Liver (tissue), 9 donors: ENCODE results near the gene CGNL1. TPM values are rescaled to one million over a fixed set of nuclear protein-coding genes. Genes with fewer than 3 reads are reported as not detected.
A peak's percentile ranks its signal among the peaks of the same experiment; 100 is the strongest.

Source experiments
- DNase-seq: peaks from one replicate; pipeline ENCODE4 v3.0.0-alpha.2; 2017; ENCODE audit warnings: low spot score
- H3K27ac ChIP-seq, 2 donors: one replicate each; pipeline ENCODE4 v1.7.0; 2013; ENCODE audit warnings: inconsistent platforms in 2 of 2, low read length in 2 of 2, control low read depth in 1 of 2, low read depth in 1 of 2, mild to moderate bottlenecking in 1 of 2
- H3K27me3 ChIP-seq, 4 donors: one replicate each; pipeline versions ENCODE4 v1.6.1 to v1.7.0; 2013; ENCODE audit warnings: low read length in 3 of 4, inconsistent platforms in 1 of 4, mild to moderate bottlenecking in 1 of 4, moderate library complexity in 1 of 4; ENCODE audit not compliant: control insufficient read depth in 4 of 4, insufficient read depth in 4 of 4
- H3K36me3 ChIP-seq, 4 donors: one replicate each; pipeline versions ENCODE4 v1.6.1 to v1.7.0; 2013; ENCODE audit warnings: low read length in 3 of 4, mild to moderate bottlenecking in 3 of 4, low read depth in 1 of 4, moderate library complexity in 1 of 4; ENCODE audit not compliant: control insufficient read depth in 4 of 4, insufficient read depth in 3 of 4
- H3K4me1 ChIP-seq, 4 donors: one replicate each; pipeline versions ENCODE4 v1.6.1 to v1.7.0; 2013; ENCODE audit warnings: low read length in 3 of 4, mild to moderate bottlenecking in 3 of 4, moderate library complexity in 1 of 4; ENCODE audit not compliant: control insufficient read depth in 4 of 4, insufficient read depth in 4 of 4
- H3K4me3 ChIP-seq, 3 donors: one replicate each; pipeline versions ENCODE4 v1.6.1 to v1.7.0; 2013; ENCODE audit warnings: low read length in 3 of 3, control low read depth in 1 of 3, low read depth in 1 of 3, mild to moderate bottlenecking in 1 of 3
- H3K9ac ChIP-seq, 2 donors: one replicate each; pipeline ENCODE4 v1.7.0; 2013; ENCODE audit warnings: low read length in 2 of 2, mild to moderate bottlenecking in 2 of 2, moderate library complexity in 2 of 2, control low read depth in 1 of 2, low read depth in 1 of 2
- H3K9me3 ChIP-seq, 4 donors: one replicate each; pipeline versions ENCODE4 v1.6.1 to v1.7.0; 2013; ENCODE audit warnings: low read length in 3 of 4; ENCODE audit not compliant: control insufficient read depth in 4 of 4
- EGR1 ChIP-seq, 2 donors: IDR thresholded peaks; 2 replicates each; pipeline ENCODE4 v1.6.1; 2016 to 2018; ENCODE audit warnings: antibody characterized with exemption in 2 of 2, low read depth in 2 of 2
- FOXA1 ChIP-seq: IDR thresholded peaks from 2 replicates; pipeline ENCODE4 v1.6.1; 2016; ENCODE audit warnings: antibody characterized with exemption
- FOXA2 ChIP-seq: IDR thresholded peaks from 2 replicates; pipeline ENCODE4 v1.6.1; 2016; ENCODE audit warnings: antibody characterized with exemption
- GABPA ChIP-seq, 2 donors: IDR thresholded peaks in 1 of 2; conservative IDR thresholded peaks in 1 of 2; 2 replicates each; pipeline ENCODE4 v1.6.1; 2016; ENCODE audit warnings: antibody characterized with exemption in 2 of 2, mild to moderate bottlenecking in 1 of 2, moderate library complexity in 1 of 2
- HNF4A ChIP-seq, 2 donors: conservative IDR thresholded peaks; 2 replicates each; pipeline ENCODE4 v1.6.1; 2016; ENCODE audit warnings: antibody characterized with exemption in 2 of 2, mild to moderate bottlenecking in 2 of 2
- HNF4G ChIP-seq: IDR thresholded peaks from 2 replicates; pipeline ENCODE4 v1.6.1; 2016; ENCODE audit warnings: antibody characterized with exemption
- JUND ChIP-seq, 2 donors: IDR thresholded peaks; 2 replicates each; pipeline ENCODE4 v1.6.1; 2016; ENCODE audit warnings: antibody characterized with exemption in 2 of 2
- NR2F2 ChIP-seq: IDR thresholded peaks from 2 replicates; pipeline ENCODE4 v1.6.1; 2016; ENCODE audit warnings: antibody characterized with exemption
- RAD21 ChIP-seq, 2 donors: IDR thresholded peaks; 2 replicates each; pipeline ENCODE4 v1.6.1; 2016; ENCODE audit warnings: antibody characterized with exemption in 2 of 2, mild to moderate bottlenecking in 2 of 2
- RXRA ChIP-seq, 2 donors: IDR thresholded peaks; 2 replicates each; pipeline ENCODE4 v1.6.1; 2017 to 2018; ENCODE audit warnings: antibody characterized with exemption in 2 of 2, mild to moderate bottlenecking in 1 of 2
- SP1 ChIP-seq: IDR thresholded peaks from 2 replicates; pipeline ENCODE4 v1.6.1; 2018; ENCODE audit warnings: antibody characterized with exemption, mild to moderate bottlenecking
- YY1 ChIP-seq: IDR thresholded peaks from 2 replicates; pipeline ENCODE4 v1.6.1; 2016; ENCODE audit warnings: antibody characterized with exemption, mild to moderate bottlenecking
- WGBS: extraction: QIAGEN DNeasy Blood & Tissue Kit; methylation state at CpG from one replicate; pipeline ENCODE4 v1.1.7; 2013; 5-methylcytosine and 5-hydroxymethylcytosine counted together
- polyA plus RNA-seq, 2 donors: library from polyadenylated mRNA; stranded (reverse) in 1 of 2; unstranded in 1 of 2; fragments of 200-250 nt in 1 of 2; fragments of >200 nt in 1 of 2; fragmentation: Nextera tagmentation in 1 of 2; extraction: Ambion mirVana in 1 of 2; gene quantifications; one replicate each; pipeline versions ENCODE4 v1.2.1 to v1.2.3, GENCODE V29; 2013 to 2015
- total RNA-seq, 2 donors: library from RNA; depleted of rRNA; stranded (reverse); fragments of >200 nt; gene quantifications; one replicate each; pipeline ENCODE4 v1.2.3, GENCODE V29; 2014
- TF ChIP-seq, protein P1 (sequence below): IDR thresholded peaks from 2 replicates; pipeline ENCODE4 v1.6.1; 2016; ENCODE audit warnings: antibody characterized with exemption
- TF ChIP-seq, protein P2 (sequence below): IDR thresholded peaks from 2 replicates; pipeline ENCODE4 v1.6.1; 2016; ENCODE audit warnings: antibody characterized with exemption
- TF ChIP-seq, protein P3 (sequence below): fragments of 150-350 bp; IDR thresholded peaks from 2 replicates; pipeline ENCODE4 v1.5.1; 2017; ENCODE audit warnings: improper control_type of control experiment, low read depth, low read length; ENCODE audit not compliant: missing input control
- TF ChIP-seq, protein P4 (sequence below): IDR thresholded peaks from 2 replicates; pipeline ENCODE4 v1.6.1; 2016; ENCODE audit warnings: antibody characterized with exemption, mild to moderate bottlenecking
- TF ChIP-seq, protein P5 (sequence below): IDR thresholded peaks from 2 replicates; pipeline ENCODE4 v1.6.1; 2016; ENCODE audit warnings: antibody characterized with exemption
- donor health status: healthy.
- donor health status: healthy.
- donor health status: healthy.
- donor health status: healthy.
- donor health status: healthy.

Gene CGNL1
- total and polyA plus RNA-seq, 4 donors, result 12.0 to 31.9 (median 16.1) TPM

DNA sequence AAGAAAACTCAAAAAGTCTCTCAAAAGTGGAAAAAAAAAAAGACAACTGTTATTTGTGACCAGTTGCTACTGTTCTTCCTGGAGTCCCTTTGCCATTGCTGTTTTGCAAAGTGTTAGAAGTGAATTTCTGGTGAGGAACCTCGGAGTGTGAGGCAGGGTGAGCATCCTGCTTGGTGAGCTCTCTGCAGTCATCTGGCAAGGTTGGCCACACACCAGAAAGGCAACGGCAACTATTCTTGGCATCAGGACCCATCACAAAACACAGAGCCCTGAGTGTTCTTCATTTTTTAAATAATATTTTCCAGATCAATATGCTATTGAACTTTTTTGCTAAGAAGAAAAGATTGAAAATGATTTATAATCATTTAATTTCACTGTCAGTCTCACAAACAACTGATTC lies 60.7 kb downstream of the CGNL1 start (continued):
- TF ChIP-seq FOXA2 (no peak), RAD21 (IDR thresholded peaks at IDR 0.05) (no peak), HNF4A (conservative IDR thresholded peaks at IDR 0.05) (no peak), HNF4G (no peak)

DNA sequence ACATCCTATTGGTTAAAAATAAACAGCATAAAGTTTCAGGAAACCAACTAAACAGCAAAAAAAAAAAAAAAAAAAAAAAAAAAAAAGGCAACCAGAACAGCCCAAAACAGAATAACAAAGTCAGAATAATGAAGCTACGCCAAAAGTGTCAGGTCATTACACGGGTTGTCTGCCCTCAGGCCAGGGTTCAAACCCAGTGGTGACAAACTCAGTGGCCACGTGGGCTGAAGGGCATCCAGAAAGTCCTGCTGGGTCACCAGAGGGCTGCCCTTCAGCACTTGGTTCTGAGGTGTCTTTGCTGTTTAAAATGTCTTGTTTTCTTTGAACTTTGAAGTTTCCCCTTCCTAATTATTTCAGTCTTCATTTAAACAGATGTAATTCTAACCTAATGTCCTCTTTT lies 61.3 kb downstream of the CGNL1 start:
- Histone ChIP-seq H3K9ac (peak overlapping the region in 1 of 2 donors; percentile 11), H3K4me1 (peaks cover 7 to 47% (median 24%) of the 10 kb centered on the region in 4 donors), H3K27me3 (no peaks in the 10 kb centered on the region), H3K36me3 (peaks cover 0 to 12% (median 3%) of the 10 kb centered on the region in 4 donors), H3K4me3 (no peak overlapping the region), H3K27ac (peak overlapping the region; percentile 77 to 93), H3K9me3 (no peaks in the 10 kb centered on the region)
- peak; percentile 87 to 96 for TF ChIP-seq RXRA (IDR thresholded peaks at IDR 0.05)
- no peak for TF ChIP-seq NR2F2
- TF ChIP-seq HNF4G, result peak; percentile 85
- TF ChIP-seq, protein P1, sequence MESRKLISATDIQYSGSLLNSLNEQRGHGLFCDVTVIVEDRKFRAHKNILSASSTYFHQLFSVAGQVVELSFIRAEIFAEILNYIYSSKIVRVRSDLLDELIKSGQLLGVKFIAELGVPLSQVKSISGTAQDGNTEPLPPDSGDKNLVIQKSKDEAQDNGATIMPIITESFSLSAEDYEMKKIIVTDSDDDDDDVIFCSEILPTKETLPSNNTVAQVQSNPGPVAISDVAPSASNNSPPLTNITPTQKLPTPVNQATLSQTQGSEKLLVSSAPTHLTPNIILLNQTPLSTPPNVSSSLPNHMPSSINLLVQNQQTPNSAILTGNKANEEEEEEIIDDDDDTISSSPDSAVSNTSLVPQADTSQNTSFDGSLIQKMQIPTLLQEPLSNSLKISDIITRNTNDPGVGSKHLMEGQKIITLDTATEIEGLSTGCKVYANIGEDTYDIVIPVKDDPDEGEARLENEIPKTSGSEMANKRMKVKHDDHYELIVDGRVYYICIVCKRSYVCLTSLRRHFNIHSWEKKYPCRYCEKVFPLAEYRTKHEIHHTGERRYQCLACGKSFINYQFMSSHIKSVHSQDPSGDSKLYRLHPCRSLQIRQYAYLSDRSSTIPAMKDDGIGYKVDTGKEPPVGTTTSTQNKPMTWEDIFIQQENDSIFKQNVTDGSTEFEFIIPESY, result peak; percentile 81
- TF ChIP-seq, protein P2, sequence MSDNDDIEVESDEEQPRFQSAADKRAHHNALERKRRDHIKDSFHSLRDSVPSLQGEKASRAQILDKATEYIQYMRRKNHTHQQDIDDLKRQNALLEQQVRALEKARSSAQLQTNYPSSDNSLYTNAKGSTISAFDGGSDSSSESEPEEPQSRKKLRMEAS, result peak; percentile 71
- TF ChIP-seq, protein P3, sequence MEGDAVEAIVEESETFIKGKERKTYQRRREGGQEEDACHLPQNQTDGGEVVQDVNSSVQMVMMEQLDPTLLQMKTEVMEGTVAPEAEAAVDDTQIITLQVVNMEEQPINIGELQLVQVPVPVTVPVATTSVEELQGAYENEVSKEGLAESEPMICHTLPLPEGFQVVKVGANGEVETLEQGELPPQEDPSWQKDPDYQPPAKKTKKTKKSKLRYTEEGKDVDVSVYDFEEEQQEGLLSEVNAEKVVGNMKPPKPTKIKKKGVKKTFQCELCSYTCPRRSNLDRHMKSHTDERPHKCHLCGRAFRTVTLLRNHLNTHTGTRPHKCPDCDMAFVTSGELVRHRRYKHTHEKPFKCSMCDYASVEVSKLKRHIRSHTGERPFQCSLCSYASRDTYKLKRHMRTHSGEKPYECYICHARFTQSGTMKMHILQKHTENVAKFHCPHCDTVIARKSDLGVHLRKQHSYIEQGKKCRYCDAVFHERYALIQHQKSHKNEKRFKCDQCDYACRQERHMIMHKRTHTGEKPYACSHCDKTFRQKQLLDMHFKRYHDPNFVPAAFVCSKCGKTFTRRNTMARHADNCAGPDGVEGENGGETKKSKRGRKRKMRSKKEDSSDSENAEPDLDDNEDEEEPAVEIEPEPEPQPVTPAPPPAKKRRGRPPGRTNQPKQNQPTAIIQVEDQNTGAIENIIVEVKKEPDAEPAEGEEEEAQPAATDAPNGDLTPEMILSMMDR, result no peak
- TF ChIP-seq HNF4A (conservative IDR thresholded peaks at IDR 0.05), result peak; percentile 96 to 99
- TF ChIP-seq GABPA (IDR thresholded peaks at IDR 0.05 in 1 of 2, conservative IDR thresholded peaks at IDR 0.05 in 1 of 2), result no peak
- TF ChIP-seq FOXA2, result peak; percentile 52
- TF ChIP-seq YY1, result peak; percentile 59
- TF ChIP-seq JUND (IDR thresholded peaks at IDR 0.05), result peak in 1 of 2 donors; percentile 78
- no peak for TF ChIP-seq FOXA1
- TF ChIP-seq EGR1 (IDR thresholded peaks at IDR 0.05; ENCODE audit: low read depth in 2 of 2), result no peak
- peak; percentile 30 for TF ChIP-seq SP1
- TF ChIP-seq, protein P4, sequence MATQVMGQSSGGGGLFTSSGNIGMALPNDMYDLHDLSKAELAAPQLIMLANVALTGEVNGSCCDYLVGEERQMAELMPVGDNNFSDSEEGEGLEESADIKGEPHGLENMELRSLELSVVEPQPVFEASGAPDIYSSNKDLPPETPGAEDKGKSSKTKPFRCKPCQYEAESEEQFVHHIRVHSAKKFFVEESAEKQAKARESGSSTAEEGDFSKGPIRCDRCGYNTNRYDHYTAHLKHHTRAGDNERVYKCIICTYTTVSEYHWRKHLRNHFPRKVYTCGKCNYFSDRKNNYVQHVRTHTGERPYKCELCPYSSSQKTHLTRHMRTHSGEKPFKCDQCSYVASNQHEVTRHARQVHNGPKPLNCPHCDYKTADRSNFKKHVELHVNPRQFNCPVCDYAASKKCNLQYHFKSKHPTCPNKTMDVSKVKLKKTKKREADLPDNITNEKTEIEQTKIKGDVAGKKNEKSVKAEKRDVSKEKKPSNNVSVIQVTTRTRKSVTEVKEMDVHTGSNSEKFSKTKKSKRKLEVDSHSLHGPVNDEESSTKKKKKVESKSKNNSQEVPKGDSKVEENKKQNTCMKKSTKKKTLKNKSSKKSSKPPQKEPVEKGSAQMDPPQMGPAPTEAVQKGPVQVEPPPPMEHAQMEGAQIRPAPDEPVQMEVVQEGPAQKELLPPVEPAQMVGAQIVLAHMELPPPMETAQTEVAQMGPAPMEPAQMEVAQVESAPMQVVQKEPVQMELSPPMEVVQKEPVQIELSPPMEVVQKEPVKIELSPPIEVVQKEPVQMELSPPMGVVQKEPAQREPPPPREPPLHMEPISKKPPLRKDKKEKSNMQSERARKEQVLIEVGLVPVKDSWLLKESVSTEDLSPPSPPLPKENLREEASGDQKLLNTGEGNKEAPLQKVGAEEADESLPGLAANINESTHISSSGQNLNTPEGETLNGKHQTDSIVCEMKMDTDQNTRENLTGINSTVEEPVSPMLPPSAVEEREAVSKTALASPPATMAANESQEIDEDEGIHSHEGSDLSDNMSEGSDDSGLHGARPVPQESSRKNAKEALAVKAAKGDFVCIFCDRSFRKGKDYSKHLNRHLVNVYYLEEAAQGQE, result peak; percentile 56
- peak; percentile 33 to 47 for TF ChIP-seq RAD21 (IDR thresholded peaks at IDR 0.05)
- TF ChIP-seq, protein P5, sequence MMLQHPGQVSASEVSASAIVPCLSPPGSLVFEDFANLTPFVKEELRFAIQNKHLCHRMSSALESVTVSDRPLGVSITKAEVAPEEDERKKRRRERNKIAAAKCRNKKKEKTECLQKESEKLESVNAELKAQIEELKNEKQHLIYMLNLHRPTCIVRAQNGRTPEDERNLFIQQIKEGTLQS, result peak; percentile 25
- no peak for DNase-seq
- WGBS, result 21% methylated on average over 3 of the region's 3 CpGs
